Astrocyte (in vitro differentiated cells and primary cell): ENCODE measurements around the gene RAB11FIP4. TPM values are rescaled to one million over a fixed set of nuclear protein-coding genes. Genes with fewer than 3 reads are reported as not detected.

Source experiments
- DNase-seq: peaks from one replicate; pipeline ENCODE4 v3.0.0-alpha.2; 2010; ENCODE audit warnings: low read depth
- FAIRE-seq: peaks from 2 replicates; lab custom pipeline; 2011; peaks lifted over from hg19 to GRCh38; lab: Jason Lieb, UNC
- H2AFZ ChIP-seq: 2 replicates; pipeline ENCODE4 v1.6.0; 2012; ENCODE audit warnings: low read depth, low read length, inconsistent platforms
- H3K27ac ChIP-seq: 2 replicates; pipeline ENCODE4 v1.5.1; 2011; ENCODE audit warnings: low read depth, low read length, inconsistent platforms
- H3K27me3 ChIP-seq: 2 replicates; pipeline ENCODE4 v1.6.0; 2011; ENCODE audit warnings: low read length, inconsistent platforms; ENCODE audit not compliant: insufficient read depth
- H3K36me3 ChIP-seq: 2 replicates; pipeline ENCODE4 v1.5.1; 2011; ENCODE audit warnings: low read length, inconsistent platforms; ENCODE audit not compliant: insufficient read depth
- H3K4me1 ChIP-seq: 2 replicates; pipeline ENCODE4 v1.5.1; 2011; ENCODE audit warnings: low read length, inconsistent platforms; ENCODE audit not compliant: insufficient read depth
- H3K4me2 ChIP-seq: 2 replicates; pipeline ENCODE4 v1.6.0; 2012; ENCODE audit warnings: low read length, inconsistent platforms
- H3K4me3 ChIP-seq: 2 replicates; pipeline ENCODE4 v1.5.1; 2011; ENCODE audit warnings: low read depth, mild to moderate bottlenecking, low read length, inconsistent platforms; ENCODE audit not compliant: insufficient read depth
- H3K79me2 ChIP-seq: 2 replicates; pipeline ENCODE4 v1.6.0; 2012; ENCODE audit warnings: mild to moderate bottlenecking, low read length, inconsistent platforms; ENCODE audit not compliant: insufficient read depth
- H3K9ac ChIP-seq: 2 replicates; pipeline ENCODE4 v1.6.0; 2012; ENCODE audit warnings: mild to moderate bottlenecking, low read length, inconsistent platforms
- H3K9me3 ChIP-seq: 2 replicates; pipeline ENCODE4 v1.5.1; 2012; ENCODE audit warnings: low read depth, mild to moderate bottlenecking, low read length, inconsistent platforms; ENCODE audit not compliant: insufficient read depth
- H4K20me1 ChIP-seq: 2 replicates; pipeline ENCODE4 v1.6.0; 2012; ENCODE audit warnings: low read length, inconsistent platforms; ENCODE audit not compliant: insufficient read depth
- H3K27ac Mint-ChIP-seq: one replicate; pipeline ENCODE4 v1.8.0; 2021; ENCODE audit warnings: mild to moderate bottlenecking, mixed read lengths; ENCODE audit not compliant: unreplicated experiment
- H3K27me3 Mint-ChIP-seq: one replicate; pipeline ENCODE4 v1.8.0; 2021; ENCODE audit warnings: low read depth, mixed read lengths; ENCODE audit not compliant: unreplicated experiment
- H3K36me3 Mint-ChIP-seq: one replicate; pipeline ENCODE4 v1.8.0; 2021; ENCODE audit warnings: low read depth, mixed read lengths; ENCODE audit not compliant: unreplicated experiment
- H3K4me1 Mint-ChIP-seq: one replicate; pipeline ENCODE4 v1.8.0; 2021; ENCODE audit warnings: low read depth, mixed read lengths; ENCODE audit not compliant: unreplicated experiment
- H3K4me3 Mint-ChIP-seq: one replicate; pipeline ENCODE4 v1.8.0; 2021; ENCODE audit warnings: mild to moderate bottlenecking, moderate library complexity, mixed read lengths; ENCODE audit not compliant: unreplicated experiment
- H3K9me3 Mint-ChIP-seq: one replicate; pipeline ENCODE4 v1.8.0; 2021; ENCODE audit warnings: mild to moderate bottlenecking, mixed read lengths; ENCODE audit not compliant: unreplicated experiment
- EZH2 ChIP-seq: IDR thresholded peaks from 2 replicates; pipeline ENCODE4 v1.6.1; 2012; ENCODE audit warnings: mild to moderate bottlenecking, low read length, inconsistent platforms; ENCODE audit not compliant: insufficient read depth
- total RNA-seq: library from RNA; stranded (reverse); gene quantifications from 2 replicates; pipeline ENCODE4 v1.2.1, GENCODE V29; 2021
- TF ChIP-seq, protein P1 (sequence below): IDR thresholded peaks from 2 replicates; pipeline ENCODE4 v1.5.1; 2011; ENCODE audit warnings: low read depth, mild to moderate bottlenecking, inconsistent platforms, low read length, moderate library complexity; ENCODE audit not compliant: insufficient read depth

The RAB11FIP4 gene
- total RNA-seq, 1 donor from 2014 or later: 4.4 TPM

DNA sequence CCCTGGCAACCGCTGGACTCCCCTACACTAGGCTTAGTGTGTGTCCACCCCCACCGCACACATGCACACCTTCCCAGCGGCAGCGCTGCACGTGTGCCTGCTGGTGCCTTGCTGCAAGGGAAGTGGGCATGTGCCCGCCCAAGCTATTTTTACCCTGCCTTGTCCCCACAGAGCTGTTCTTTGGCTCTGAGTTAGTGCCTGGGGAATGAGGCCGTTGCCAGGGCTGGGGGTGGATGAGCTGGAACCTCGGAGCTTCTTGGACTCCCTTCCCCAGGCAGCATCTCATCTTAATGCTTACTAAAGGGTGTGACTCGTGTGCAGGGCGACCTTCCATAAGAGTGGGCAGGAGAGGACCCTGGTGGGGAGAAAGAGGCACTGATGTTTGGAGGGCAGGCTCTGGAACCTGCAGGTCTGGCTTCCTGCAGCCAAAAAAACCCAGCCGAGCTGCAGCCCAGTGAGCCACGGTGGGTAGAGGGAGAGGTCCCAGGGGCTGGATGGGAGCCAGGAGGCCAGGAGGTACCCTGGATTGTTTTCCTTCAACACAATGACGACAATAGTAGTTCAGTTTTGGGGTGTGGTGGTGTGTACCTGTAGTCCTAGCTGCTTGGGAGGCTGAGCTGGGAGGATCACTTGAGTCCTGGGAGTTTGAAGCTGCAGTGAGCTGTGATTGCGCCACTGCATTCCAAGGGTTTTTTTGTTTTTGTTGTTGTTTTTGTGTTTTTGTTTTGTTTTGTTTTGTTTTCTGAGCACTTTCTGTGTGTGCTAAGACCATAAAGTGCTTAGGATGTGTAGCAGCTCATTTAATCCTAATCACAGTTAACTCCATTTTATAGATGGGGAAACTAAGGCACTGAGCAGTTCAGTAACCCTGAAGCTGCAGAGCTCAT, 119.1 kb downstream of the RAB11FIP4 start:
- TF ChIP-seq, protein P1, sequence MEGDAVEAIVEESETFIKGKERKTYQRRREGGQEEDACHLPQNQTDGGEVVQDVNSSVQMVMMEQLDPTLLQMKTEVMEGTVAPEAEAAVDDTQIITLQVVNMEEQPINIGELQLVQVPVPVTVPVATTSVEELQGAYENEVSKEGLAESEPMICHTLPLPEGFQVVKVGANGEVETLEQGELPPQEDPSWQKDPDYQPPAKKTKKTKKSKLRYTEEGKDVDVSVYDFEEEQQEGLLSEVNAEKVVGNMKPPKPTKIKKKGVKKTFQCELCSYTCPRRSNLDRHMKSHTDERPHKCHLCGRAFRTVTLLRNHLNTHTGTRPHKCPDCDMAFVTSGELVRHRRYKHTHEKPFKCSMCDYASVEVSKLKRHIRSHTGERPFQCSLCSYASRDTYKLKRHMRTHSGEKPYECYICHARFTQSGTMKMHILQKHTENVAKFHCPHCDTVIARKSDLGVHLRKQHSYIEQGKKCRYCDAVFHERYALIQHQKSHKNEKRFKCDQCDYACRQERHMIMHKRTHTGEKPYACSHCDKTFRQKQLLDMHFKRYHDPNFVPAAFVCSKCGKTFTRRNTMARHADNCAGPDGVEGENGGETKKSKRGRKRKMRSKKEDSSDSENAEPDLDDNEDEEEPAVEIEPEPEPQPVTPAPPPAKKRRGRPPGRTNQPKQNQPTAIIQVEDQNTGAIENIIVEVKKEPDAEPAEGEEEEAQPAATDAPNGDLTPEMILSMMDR: no peak
- TF ChIP-seq EZH2: no peak
- Mint-ChIP-seq H3K27me3 (peaks cover 62% of the 10 kb centered on the region), H3K4me3 (no peak overlapping the region), H3K9me3 (peaks cover 3% of the 10 kb centered on the region), H3K4me1 (peaks cover 10% of the 10 kb centered on the region), H3K36me3 (no peaks in the 10 kb centered on the region), H3K27ac (no peak overlapping the region)
- no peak overlapping the region for H3K27ac ChIP-seq
- H3K79me2 ChIP-seq: no peaks in the 10 kb centered on the region
- H3K4me2 ChIP-seq: no peak overlapping the region
- DNase-seq (no peak), FAIRE-seq (no peak)
- H4K20me1 ChIP-seq: no peaks in the 10 kb centered on the region
- peaks cover 2% of the 10 kb centered on the region for H3K27me3 ChIP-seq
- H3K4me1 ChIP-seq: peaks cover 6% of the 10 kb centered on the region
- H2AFZ ChIP-seq: no peak overlapping the region
- no peak overlapping the region for H3K9ac ChIP-seq
- no peaks in the 10 kb centered on the region for H3K9me3 ChIP-seq
- no peak overlapping the region for H3K4me3 ChIP-seq
- H3K36me3 ChIP-seq: no peaks in the 10 kb centered on the region

DNA sequence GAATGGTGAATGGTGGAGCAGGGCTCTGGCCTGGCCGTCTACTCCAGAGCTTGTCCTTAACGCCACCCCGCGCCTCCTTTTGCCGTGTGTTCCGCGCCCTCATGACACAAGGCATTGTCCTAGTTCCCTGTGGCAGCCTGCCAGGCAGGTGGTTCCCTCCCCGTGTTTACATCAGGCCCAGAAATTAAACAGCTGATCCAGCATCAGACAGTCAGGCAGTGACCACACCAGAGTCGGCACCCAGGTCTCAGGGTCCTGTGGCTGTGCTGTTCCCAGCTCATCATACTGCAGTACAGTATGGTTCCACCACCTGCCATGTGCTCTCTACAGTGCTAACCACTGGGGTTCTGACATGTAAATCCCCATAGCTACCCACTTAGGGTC, 119.7 kb downstream of the RAB11FIP4 start:
- Histone ChIP-seq H3K27me3 (peaks cover 2% of the 10 kb centered on the region), H3K9me3 (no peaks in the 10 kb centered on the region), H3K4me3 (no peak overlapping the region), H4K20me1 (no peaks in the 10 kb centered on the region), H3K4me2 (no peak overlapping the region), H3K36me3 (no peaks in the 10 kb centered on the region), H3K79me2 (no peaks in the 10 kb centered on the region), H3K4me1 (peaks cover 6% of the 10 kb centered on the region), H2AFZ (no peak overlapping the region), H3K27ac (no peak overlapping the region), H3K9ac (no peak overlapping the region)
- FAIRE-seq (no peak), DNase-seq (no peak)
- Mint-ChIP-seq H3K9me3 (peaks cover 3% of the 10 kb centered on the region), H3K4me3 (no peak overlapping the region), H3K4me1 (peaks cover 10% of the 10 kb centered on the region), H3K27ac (no peak overlapping the region), H3K36me3 (no peaks in the 10 kb centered on the region), H3K27me3 (peaks cover 66% of the 10 kb centered on the region)
- TF ChIP-seq EZH2: no peak
- TF ChIP-seq, protein P1: no peak

DNA sequence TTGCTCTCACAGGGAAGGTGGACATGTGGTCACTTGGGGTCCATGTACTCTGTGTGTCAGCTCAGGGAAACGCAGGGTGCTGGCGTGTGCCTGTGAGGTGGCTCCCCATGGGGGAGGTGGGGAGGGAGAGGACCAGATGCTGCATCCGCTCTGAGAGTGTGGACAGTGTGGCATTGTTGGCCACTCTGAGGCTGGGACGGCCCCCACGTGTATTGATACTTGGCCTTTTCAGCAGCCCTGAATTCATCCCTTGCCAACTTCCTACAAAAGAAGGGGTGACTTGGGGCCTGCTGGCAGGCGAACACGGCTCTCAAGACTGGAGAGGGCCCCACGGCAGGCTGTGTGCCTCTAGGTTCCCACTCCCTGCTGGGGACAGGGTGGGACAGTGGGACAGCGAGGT, 120.1 kb downstream of the RAB11FIP4 start:
- Histone ChIP-seq H3K4me3 (no peak overlapping the region), H3K79me2 (no peaks in the 10 kb centered on the region), H3K4me1 (peaks cover 6% of the 10 kb centered on the region), H3K9ac (no peak overlapping the region), H3K36me3 (no peaks in the 10 kb centered on the region), H3K27ac (no peak overlapping the region), H3K9me3 (no peaks in the 10 kb centered on the region), H4K20me1 (no peaks in the 10 kb centered on the region), H3K4me2 (no peak overlapping the region), H3K27me3 (peaks cover 2% of the 10 kb centered on the region), H2AFZ (no peak overlapping the region)
- peaks cover 10% of the 10 kb centered on the region for H3K4me1 Mint-ChIP-seq
- peaks cover 62% of the 10 kb centered on the region for H3K27me3 Mint-ChIP-seq
- TF ChIP-seq, protein P1: no peak
- TF ChIP-seq EZH2: no peak
- peaks cover 3% of the 10 kb centered on the region for H3K9me3 Mint-ChIP-seq
- no peak overlapping the region for H3K27ac Mint-ChIP-seq
- H3K4me3 Mint-ChIP-seq: no peak overlapping the region
- FAIRE-seq: no peak
- no peaks in the 10 kb centered on the region for H3K36me3 Mint-ChIP-seq
- DNase-seq: no peak
